GM12874 (cell line): Measurements from ENCODE around the gene PTPRE.

ENCODE experiments used
- TF ChIP-seq, protein P1 (sequence below): IDR thresholded peaks from 2 replicates; pipeline ENCODE4 v1.5.1; 2011; ENCODE audit warnings: low read depth, mild to moderate bottlenecking, control low read depth, low read length, moderate library complexity; ENCODE audit not compliant: insufficient read depth

PTPRE gene

DNA sequence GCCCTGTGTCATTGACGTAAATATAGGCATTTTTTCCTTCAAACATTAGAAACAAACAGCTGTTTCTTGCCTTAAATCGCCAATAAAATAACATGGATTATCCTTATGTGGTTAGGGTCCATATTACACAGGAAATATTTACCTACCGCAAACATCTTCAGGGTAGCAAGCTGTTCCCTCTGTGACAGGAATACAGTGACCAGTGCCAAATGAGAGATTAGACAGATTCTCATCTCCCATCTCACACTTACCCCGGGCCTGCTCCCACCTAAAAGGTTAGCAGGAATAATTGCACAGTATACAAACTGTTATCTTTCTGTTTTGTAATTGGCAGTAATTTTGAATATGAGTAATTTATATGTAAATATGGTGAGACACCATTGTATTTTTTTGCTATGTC, 202.8 kb downstream of the PTPRE start:
- TF ChIP-seq, protein P1, sequence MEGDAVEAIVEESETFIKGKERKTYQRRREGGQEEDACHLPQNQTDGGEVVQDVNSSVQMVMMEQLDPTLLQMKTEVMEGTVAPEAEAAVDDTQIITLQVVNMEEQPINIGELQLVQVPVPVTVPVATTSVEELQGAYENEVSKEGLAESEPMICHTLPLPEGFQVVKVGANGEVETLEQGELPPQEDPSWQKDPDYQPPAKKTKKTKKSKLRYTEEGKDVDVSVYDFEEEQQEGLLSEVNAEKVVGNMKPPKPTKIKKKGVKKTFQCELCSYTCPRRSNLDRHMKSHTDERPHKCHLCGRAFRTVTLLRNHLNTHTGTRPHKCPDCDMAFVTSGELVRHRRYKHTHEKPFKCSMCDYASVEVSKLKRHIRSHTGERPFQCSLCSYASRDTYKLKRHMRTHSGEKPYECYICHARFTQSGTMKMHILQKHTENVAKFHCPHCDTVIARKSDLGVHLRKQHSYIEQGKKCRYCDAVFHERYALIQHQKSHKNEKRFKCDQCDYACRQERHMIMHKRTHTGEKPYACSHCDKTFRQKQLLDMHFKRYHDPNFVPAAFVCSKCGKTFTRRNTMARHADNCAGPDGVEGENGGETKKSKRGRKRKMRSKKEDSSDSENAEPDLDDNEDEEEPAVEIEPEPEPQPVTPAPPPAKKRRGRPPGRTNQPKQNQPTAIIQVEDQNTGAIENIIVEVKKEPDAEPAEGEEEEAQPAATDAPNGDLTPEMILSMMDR, result no peak

- TF ChIP-seq, protein P1, result no peak
Measured at GRCh38 chr10:128110339-128110738, 203.4 kb downstream of the PTPRE start.

DNA sequence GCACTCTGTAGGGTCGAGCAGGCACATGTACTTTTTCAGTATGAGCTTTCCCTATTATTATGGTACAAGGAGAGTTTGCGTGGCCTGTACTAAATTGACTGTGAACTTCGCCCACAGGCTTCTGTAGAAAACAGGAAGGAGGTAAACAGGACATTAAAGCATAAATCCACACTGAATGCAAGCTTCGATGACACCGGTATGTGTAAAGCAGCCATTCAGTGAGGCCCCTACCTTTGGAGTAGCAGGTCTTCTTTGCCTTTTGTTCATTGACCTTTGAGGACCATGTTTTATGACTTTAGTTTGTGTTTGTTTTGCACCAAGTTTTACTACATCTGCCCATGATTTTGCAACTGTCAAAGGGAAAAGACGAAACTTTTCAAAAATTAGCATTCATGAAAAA, 204.8 kb downstream of the PTPRE start:
- TF ChIP-seq, protein P1, result no peak

DNA sequence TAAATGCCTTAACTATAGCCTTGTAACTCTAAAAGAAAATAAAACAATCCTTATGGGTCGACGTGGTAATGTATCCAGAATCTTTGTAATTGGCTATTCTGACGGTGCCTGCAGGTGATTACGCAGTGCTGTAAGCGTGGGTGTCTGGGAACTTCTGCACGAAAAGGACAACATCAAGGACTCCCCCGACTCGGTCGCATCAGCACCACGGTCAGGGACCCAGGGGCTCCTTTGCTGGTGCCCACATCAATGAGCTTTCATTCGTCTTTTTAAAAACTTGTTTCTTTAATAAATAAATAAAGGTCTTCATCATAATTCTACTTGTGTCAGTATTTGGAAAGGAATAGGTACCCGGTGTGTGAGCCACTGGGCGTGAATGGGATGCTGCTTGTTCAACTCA, 206.1 kb downstream of the PTPRE start:
- TF ChIP-seq, protein P1, result no peak

GRCh38 chr10:128114901-128115300, 208.0 kb downstream of the PTPRE start:
- TF ChIP-seq, protein P1, result no peak

- TF ChIP-seq, protein P1, result no peak
Measured at GRCh38 chr10:128115356-128115755, 208.5 kb downstream of the PTPRE start.

DNA sequence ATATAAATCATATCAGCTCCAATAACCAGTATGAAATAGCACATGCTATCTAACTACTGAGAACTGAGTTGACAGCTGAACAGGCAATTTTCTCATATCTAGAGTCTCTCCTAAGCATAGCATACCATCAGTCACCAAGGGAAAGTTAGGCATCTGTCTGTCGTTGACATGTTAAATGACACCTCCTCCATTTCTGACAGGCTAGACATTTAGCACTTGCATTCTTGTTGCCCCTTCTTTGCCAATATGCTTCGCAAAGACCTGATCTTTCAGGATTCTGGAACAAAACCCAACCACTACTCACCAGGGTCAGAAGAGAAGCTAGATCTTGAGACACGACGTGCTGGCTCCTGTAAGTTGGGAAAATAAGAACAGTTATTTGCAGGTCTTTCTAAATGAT, 209.3 kb downstream of the PTPRE start:
- TF ChIP-seq, protein P1, result no peak

DNA sequence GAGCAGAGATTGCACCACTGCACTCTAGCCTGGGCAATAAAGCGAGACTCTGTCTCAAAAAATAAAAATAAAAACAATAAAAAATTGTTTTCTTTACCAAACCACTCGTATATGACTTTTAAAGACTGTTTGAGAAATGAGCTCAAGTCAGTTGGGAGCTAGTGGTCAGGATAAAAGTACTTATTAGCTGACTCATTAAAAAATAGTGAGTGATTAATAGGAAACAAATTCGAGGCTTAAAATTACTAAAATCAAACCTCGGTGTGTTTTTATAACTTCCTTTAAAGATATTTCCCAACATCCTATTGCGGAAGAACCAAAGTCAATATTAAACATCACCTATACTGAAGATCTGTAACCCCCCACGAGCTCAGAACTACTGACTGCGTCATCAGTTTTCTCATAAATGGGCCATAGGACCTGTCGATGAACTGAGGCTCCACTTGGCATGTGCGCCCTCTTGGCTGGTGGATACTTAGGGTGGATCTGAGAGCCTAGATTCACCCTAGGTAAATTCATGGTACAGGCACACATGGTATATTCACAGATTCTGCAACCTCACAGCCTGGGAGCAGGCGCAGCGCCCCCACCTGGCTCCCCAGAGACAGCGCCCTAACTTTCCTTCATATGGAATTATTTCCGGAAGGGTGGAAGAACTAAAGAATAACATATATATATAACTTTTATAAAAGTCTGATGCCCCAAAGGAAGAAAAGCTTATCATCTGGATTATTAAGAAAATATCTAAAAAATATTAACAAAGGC, 210.1 kb downstream of the PTPRE start:
- TF ChIP-seq, protein P1, result 0 out of 2 replicates have a peak, but pooled peaks have one; percentile 13
